Mesendoderm (in vitro differentiated cells): ENCODE measurements around the gene SEL1L3. TPM values are rescaled to one million over a fixed set of nuclear protein-coding genes. Genes with fewer than 3 reads are reported as not detected.
A peak's percentile ranks its signal among the peaks of the same experiment; 100 is the strongest.

Source experiments
- DNase-seq: peaks from one replicate; pipeline ENCODE4 v3.0.0; 2013
- H2AK5ac ChIP-seq: 2 replicates; pipeline ENCODE4 v1.6.1; 2013; ENCODE audit warnings: low read length, inconsistent platforms
- H2BK120ac ChIP-seq: 2 replicates; pipeline ENCODE4 v1.6.1; 2013; ENCODE audit warnings: low read depth, mild to moderate bottlenecking, low read length, moderate library complexity, mixed read lengths
- H2BK15ac ChIP-seq: replicated peaks from 2 replicates; pipeline ENCODE4 v1.6.1; 2013; ENCODE audit warnings: low read depth, mild to moderate bottlenecking, moderate library complexity
- H2BK5ac ChIP-seq: 2 replicates; pipeline ENCODE4 v1.6.1; 2013; ENCODE audit warnings: low read length, inconsistent platforms
- H3K18ac ChIP-seq: 2 replicates; pipeline ENCODE4 v1.6.1; 2013; ENCODE audit warnings: mild to moderate bottlenecking, low read length, mixed read lengths
- H3K23ac ChIP-seq: one replicate; pipeline ENCODE4 v1.6.1; 2013; ENCODE audit warnings: low read length
- H3K27ac ChIP-seq: 2 replicates; pipeline ENCODE4 v1.5.1; 2013; ENCODE audit warnings: low read depth, mild to moderate bottlenecking, inconsistent platforms, low read length, moderate library complexity
- H3K27me3 ChIP-seq: 2 replicates; pipeline ENCODE4 v1.6.1; 2013; ENCODE audit warnings: low read length, control low read depth, mild to moderate bottlenecking, inconsistent platforms; ENCODE audit not compliant: insufficient read depth, poor library complexity
- H3K36me3 ChIP-seq: 2 replicates; pipeline ENCODE4 v1.6.1; 2013; ENCODE audit warnings: low read length, inconsistent platforms; ENCODE audit not compliant: control insufficient read depth, insufficient read depth
- H3K4ac ChIP-seq: one replicate; pipeline ENCODE4 v1.6.1; 2013; ENCODE audit warnings: low read depth, mild to moderate bottlenecking, low read length, moderate library complexity
- H3K4me1 ChIP-seq: 2 replicates; pipeline ENCODE4 v1.6.1; 2013; ENCODE audit warnings: low read depth, low read length, inconsistent platforms; ENCODE audit not compliant: control insufficient read depth
- H3K4me2 ChIP-seq: 2 replicates; pipeline ENCODE4 v1.6.1; 2013; ENCODE audit warnings: low read length
- H3K4me3 ChIP-seq: 2 replicates; pipeline ENCODE4 v1.5.1; 2013; ENCODE audit warnings: mild to moderate bottlenecking, low read length
- H3K56ac ChIP-seq: one replicate; pipeline ENCODE4 v1.6.1; 2013; ENCODE audit warnings: low read length
- H3K79me1 ChIP-seq: 2 replicates; pipeline ENCODE4 v1.6.1; 2013; ENCODE audit warnings: low read length, inconsistent platforms
- H3K79me2 ChIP-seq: 2 replicates; pipeline ENCODE4 v1.6.1; 2013; ENCODE audit warnings: mild to moderate bottlenecking, low read length; ENCODE audit not compliant: control insufficient read depth, insufficient read depth
- H3K9ac ChIP-seq: 2 replicates; pipeline ENCODE4 v1.6.1; 2013; ENCODE audit warnings: low read length, inconsistent platforms
- H4K5ac ChIP-seq: one replicate; pipeline ENCODE4 v1.6.1; 2013; ENCODE audit warnings: low read length
- H4K8ac ChIP-seq: one replicate; pipeline ENCODE4 v1.6.1; 2013; ENCODE audit warnings: low read depth, mild to moderate bottlenecking, control low read depth, low read length, moderate library complexity
- WGBS: extraction: QIAGEN DNeasy Blood & Tissue Kit; methylation state at CpG from one replicate; pipeline ENCODE4 v1.1.7; 2013; ENCODE audit warnings: low lambda C conversion rate, missing lambda C conversion rate; ENCODE audit not compliant: insufficient coverage; ENCODE audit errors: extremely low coverage; 5-methylcytosine and 5-hydroxymethylcytosine counted together
- small RNA-seq: library from polyadenylated mRNA; stranded (forward); fragments of <200 nt; extraction: miRNeasy Mini kit (QIAGEN cat#:217004); gene quantifications from one replicate; pipeline ENCODE3, GENCODE V24; 2013; ENCODE audit not compliant: insufficient read depth

SEL1L3 gene

DNA sequence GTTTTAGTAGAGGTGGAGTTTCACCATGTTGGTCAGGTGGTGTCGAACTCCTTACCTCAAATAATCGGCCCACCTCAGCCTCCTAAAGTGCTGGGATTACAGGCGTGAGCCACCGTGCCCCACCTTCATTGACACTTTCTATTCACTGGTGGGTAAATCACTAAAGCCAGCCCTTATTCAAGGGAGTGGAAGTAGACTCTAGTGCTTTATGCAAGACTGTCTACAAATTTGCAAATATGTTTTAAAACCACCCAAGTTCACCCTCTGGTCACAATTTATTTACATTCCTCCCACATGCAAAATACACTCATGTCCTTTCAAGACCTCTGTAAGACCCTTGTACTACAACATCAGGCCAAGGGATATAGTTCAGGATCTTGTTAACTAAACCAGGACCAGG is 162.1 kb downstream of the SEL1L3 start:
- Histone ChIP-seq H4K8ac (no peak overlapping the region), H3K4ac (no peak overlapping the region), H3K23ac (no peak overlapping the region), H3K4me3 (no peak overlapping the region), H3K27ac (no peak overlapping the region), H3K4me1 (peaks cover 2% of the 10 kb centered on the region), H3K36me3 (no peaks in the 10 kb centered on the region), H3K18ac (no peak overlapping the region), H3K79me2 (no peaks in the 10 kb centered on the region), H3K56ac (no peak overlapping the region), H2AK5ac (no peak overlapping the region), H2BK15ac (no peak overlapping the region), H3K9ac (no peak overlapping the region), H2BK5ac (no peak overlapping the region), H3K79me1 (no peaks in the 10 kb centered on the region), H3K4me2 (no peak overlapping the region), H4K5ac (no peak overlapping the region), H2BK120ac (no peak overlapping the region), H3K27me3 (no peaks in the 10 kb centered on the region)
- WGBS, result no CpG with 5 or more reads among the region's 4 CpGs
- no peak for DNase-seq

DNA sequence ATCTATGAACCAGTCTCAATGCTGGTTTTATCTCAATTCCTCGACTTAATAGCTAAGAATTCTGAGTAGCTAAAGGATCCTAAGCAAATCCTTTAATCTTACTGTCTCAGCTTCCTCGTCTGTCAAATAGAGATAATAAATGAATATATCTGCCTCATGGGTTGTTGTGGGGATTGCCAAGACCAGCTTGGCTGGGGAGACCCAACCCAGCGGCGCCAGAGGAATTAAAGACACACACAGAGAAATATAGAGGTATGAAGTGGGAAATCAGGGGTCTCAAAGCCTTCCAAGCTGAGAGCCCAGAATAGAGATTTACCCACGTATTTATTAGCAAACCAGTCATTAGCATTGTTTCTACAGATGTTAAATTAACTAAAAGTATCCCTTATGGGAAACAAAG is 165.3 kb downstream of the SEL1L3 start:
- H3K4me3 ChIP-seq, result no peak overlapping the region
- H4K8ac ChIP-seq, result no peak overlapping the region
- H3K56ac ChIP-seq, result no peak overlapping the region
- no peak overlapping the region for H2BK5ac ChIP-seq
- no peak overlapping the region for H3K27ac ChIP-seq
- no peak overlapping the region for H3K4ac ChIP-seq
- no peaks in the 10 kb centered on the region for H3K79me1 ChIP-seq
- H3K23ac ChIP-seq, result no peak overlapping the region
- no CpG with 5 or more reads among the region's 5 CpGs for WGBS
- no peak overlapping the region for H3K18ac ChIP-seq
- no peak overlapping the region for H2BK120ac ChIP-seq
- no peak overlapping the region for H3K9ac ChIP-seq
- H3K4me2 ChIP-seq, result no peak overlapping the region
- no peak overlapping the region for H4K5ac ChIP-seq
- H2BK15ac ChIP-seq, result no peak overlapping the region
- DNase-seq, result peak; percentile 68
- no peaks in the 10 kb centered on the region for H3K27me3 ChIP-seq
- no peak overlapping the region for H2AK5ac ChIP-seq
- H3K79me2 ChIP-seq, result no peaks in the 10 kb centered on the region
- H3K36me3 ChIP-seq, result no peaks in the 10 kb centered on the region
- peaks cover 5% of the 10 kb centered on the region for H3K4me1 ChIP-seq

Small RNA genes lying within 50 kb of the gene (small RNA-seq; reads per million reads assigned to genes)
- not detected for gene MTND4LP22
